ENCODE data around the gene FOCAD.

Gene FOCAD

GRCh38 chr9:20838218-20838617 lies 154.2 kb downstream of the FOCAD start:
- TF ChIP-seq CTCF (IDR thresholded peaks at IDR 0.05): no peak

- no peak for TF ChIP-seq CTCF (IDR thresholded peaks at IDR 0.05)
Measured at GRCh38 chr9:20844916-20845315, 160.9 kb downstream of the FOCAD start.

- TF ChIP-seq CTCF (IDR thresholded peaks at IDR 0.05): no peak
Measured at GRCh38 chr9:20848490-20848889, 164.4 kb downstream of the FOCAD start.

- no peak for TF ChIP-seq CTCF (IDR thresholded peaks at IDR 0.05)
Measured at GRCh38 chr9:20853866-20854265, 169.8 kb downstream of the FOCAD start.

- no peak for TF ChIP-seq CTCF (IDR thresholded peaks at IDR 0.05)
Measured at GRCh38 chr9:20854444-20854843, 170.4 kb downstream of the FOCAD start.

DNA sequence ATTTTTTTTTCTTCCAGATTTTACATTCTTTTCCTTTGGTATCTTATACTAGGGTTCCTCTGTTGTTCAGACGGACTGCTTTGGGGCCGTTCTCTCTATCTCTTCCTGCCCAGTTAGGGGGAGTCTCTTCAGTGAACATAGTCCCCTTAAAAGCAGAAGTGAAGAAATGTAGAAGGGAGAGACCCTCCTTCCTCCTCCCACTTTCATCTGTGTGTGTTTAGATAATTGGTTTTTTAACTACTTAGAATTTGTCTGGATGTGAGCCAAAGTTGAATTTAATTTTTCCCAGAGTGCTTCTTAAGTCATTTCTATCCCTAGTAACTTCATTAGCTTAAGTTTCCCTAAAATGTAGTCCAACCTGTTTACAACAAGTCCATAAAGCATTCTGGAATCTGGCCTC lies 179.9 kb downstream of the FOCAD start:
- no peak for TF ChIP-seq CTCF (IDR thresholded peaks at IDR 0.05)

GRCh38 chr9:20865347-20865746 lies 181.3 kb downstream of the FOCAD start:
- TF ChIP-seq CTCF (IDR thresholded peaks at IDR 0.05): no peak

- no peak for TF ChIP-seq CTCF (IDR thresholded peaks at IDR 0.05)
Measured at GRCh38 chr9:20870115-20870514, 186.1 kb downstream of the FOCAD start.

Measured in LNCAP (cell line).